NCI-H82 treated with DMSO at 0.1 percent for 48 hours (cell line): Measurements from ENCODE around the gene CDC14A.

Experiments
- DNase-seq: peaks from one replicate; lab custom pipeline; 2025; ENCODE audit not compliant: unreplicated experiment; lab: John Stamatoyannopoulos, UW

CDC14A gene

GRCh38 chr1:100443811-100444571 lies 91.7 kb downstream of the CDC14A start:
- no peak for DNase-seq

- DNase-seq, result no peak
These were observed 93.3 kb downstream of the CDC14A start for GRCh38 chr1:100445565-100445964.

- DNase-seq, result no peak
These were observed 96.1 kb downstream of the CDC14A start for GRCh38 chr1:100448366-100448765.

- no peak for DNase-seq
These were observed 97.2 kb downstream of the CDC14A start for GRCh38 chr1:100449477-100449876.

GRCh38 chr1:100452641-100453040 lies 100.3 kb downstream of the CDC14A start:
- no peak for DNase-seq

GRCh38 chr1:100455478-100456072 lies 103.3 kb downstream of the CDC14A start:
- no peak for DNase-seq

- no peak for DNase-seq
These were observed 104.6 kb downstream of the CDC14A start for GRCh38 chr1:100456880-100457279.

GRCh38 chr1:100457683-100458082 lies 105.4 kb downstream of the CDC14A start:
- DNase-seq, result no peak

GRCh38 chr1:100458661-100459357 lies 106.5 kb downstream of the CDC14A start:
- DNase-seq, result no peak

GRCh38 chr1:100459358-100460114 lies 107.2 kb downstream of the CDC14A start:
- peak; percentile 75 for DNase-seq

GRCh38 chr1:100461222-100461621 lies 108.9 kb downstream of the CDC14A start:
- DNase-seq, result no peak

GRCh38 chr1:100462326-100463025 lies 110.2 kb downstream of the CDC14A start:
- DNase-seq, result no peak

GRCh38 chr1:100463791-100464424 lies 111.6 kb downstream of the CDC14A start:
- DNase-seq, result peak; percentile 68

GRCh38 chr1:100469578-100469977 lies 117.3 kb downstream of the CDC14A start:
- no peak for DNase-seq

GRCh38 chr1:100474834-100475233 lies 122.5 kb downstream of the CDC14A start:
- no peak for DNase-seq

GRCh38 chr1:100476735-100477290 lies 124.5 kb downstream of the CDC14A start:
- DNase-seq, result peak; percentile 90

- DNase-seq, result no peak
These were observed 126.5 kb downstream of the CDC14A start for GRCh38 chr1:100478816-100479215.

GRCh38 chr1:100479620-100480338 lies 127.5 kb downstream of the CDC14A start:
- no peak for DNase-seq

GRCh38 chr1:100481303-100481702 lies 129.0 kb downstream of the CDC14A start:
- no peak for DNase-seq
